Astrocyte (in vitro differentiated cells and primary cell): ENCODE data around the gene SLC37A1. TPM values are rescaled to one million over a fixed set of nuclear protein-coding genes. Genes with fewer than 3 reads are reported as not detected.

Experiments used
- DNase-seq: peaks from one replicate; pipeline ENCODE4 v3.0.0-alpha.2; 2010; ENCODE audit warnings: low read depth
- FAIRE-seq: peaks from 2 replicates; lab custom pipeline; 2011; peaks lifted over from hg19 to GRCh38; lab: Jason Lieb, UNC
- H2AFZ ChIP-seq: 2 replicates; pipeline ENCODE4 v1.6.0; 2012; ENCODE audit warnings: low read depth, low read length, inconsistent platforms
- H3K27ac ChIP-seq: 2 replicates; pipeline ENCODE4 v1.5.1; 2011; ENCODE audit warnings: low read depth, low read length, inconsistent platforms
- H3K27me3 ChIP-seq: 2 replicates; pipeline ENCODE4 v1.6.0; 2011; ENCODE audit warnings: low read length, inconsistent platforms; ENCODE audit not compliant: insufficient read depth
- H3K36me3 ChIP-seq: 2 replicates; pipeline ENCODE4 v1.5.1; 2011; ENCODE audit warnings: low read length, inconsistent platforms; ENCODE audit not compliant: insufficient read depth
- H3K4me1 ChIP-seq: 2 replicates; pipeline ENCODE4 v1.5.1; 2011; ENCODE audit warnings: low read length, inconsistent platforms; ENCODE audit not compliant: insufficient read depth
- H3K4me2 ChIP-seq: 2 replicates; pipeline ENCODE4 v1.6.0; 2012; ENCODE audit warnings: low read length, inconsistent platforms
- H3K4me3 ChIP-seq: 2 replicates; pipeline ENCODE4 v1.5.1; 2011; ENCODE audit warnings: low read depth, mild to moderate bottlenecking, low read length, inconsistent platforms; ENCODE audit not compliant: insufficient read depth
- H3K79me2 ChIP-seq: 2 replicates; pipeline ENCODE4 v1.6.0; 2012; ENCODE audit warnings: mild to moderate bottlenecking, low read length, inconsistent platforms; ENCODE audit not compliant: insufficient read depth
- H3K9ac ChIP-seq: 2 replicates; pipeline ENCODE4 v1.6.0; 2012; ENCODE audit warnings: mild to moderate bottlenecking, low read length, inconsistent platforms
- H3K9me3 ChIP-seq: 2 replicates; pipeline ENCODE4 v1.5.1; 2012; ENCODE audit warnings: low read depth, mild to moderate bottlenecking, low read length, inconsistent platforms; ENCODE audit not compliant: insufficient read depth
- H4K20me1 ChIP-seq: 2 replicates; pipeline ENCODE4 v1.6.0; 2012; ENCODE audit warnings: low read length, inconsistent platforms; ENCODE audit not compliant: insufficient read depth
- H3K27ac Mint-ChIP-seq: one replicate; pipeline ENCODE4 v1.8.0; 2021; ENCODE audit warnings: mild to moderate bottlenecking, mixed read lengths; ENCODE audit not compliant: unreplicated experiment
- H3K27me3 Mint-ChIP-seq: one replicate; pipeline ENCODE4 v1.8.0; 2021; ENCODE audit warnings: low read depth, mixed read lengths; ENCODE audit not compliant: unreplicated experiment
- H3K36me3 Mint-ChIP-seq: one replicate; pipeline ENCODE4 v1.8.0; 2021; ENCODE audit warnings: low read depth, mixed read lengths; ENCODE audit not compliant: unreplicated experiment
- H3K4me1 Mint-ChIP-seq: one replicate; pipeline ENCODE4 v1.8.0; 2021; ENCODE audit warnings: low read depth, mixed read lengths; ENCODE audit not compliant: unreplicated experiment
- H3K4me3 Mint-ChIP-seq: one replicate; pipeline ENCODE4 v1.8.0; 2021; ENCODE audit warnings: mild to moderate bottlenecking, moderate library complexity, mixed read lengths; ENCODE audit not compliant: unreplicated experiment
- H3K9me3 Mint-ChIP-seq: one replicate; pipeline ENCODE4 v1.8.0; 2021; ENCODE audit warnings: mild to moderate bottlenecking, mixed read lengths; ENCODE audit not compliant: unreplicated experiment
- CTCF ChIP-seq: IDR thresholded peaks from 2 replicates; pipeline ENCODE4 v1.5.1; 2011; ENCODE audit warnings: low read depth, mild to moderate bottlenecking, inconsistent platforms, low read length, moderate library complexity; ENCODE audit not compliant: insufficient read depth
- EZH2 ChIP-seq: IDR thresholded peaks from 2 replicates; pipeline ENCODE4 v1.6.1; 2012; ENCODE audit warnings: mild to moderate bottlenecking, low read length, inconsistent platforms; ENCODE audit not compliant: insufficient read depth
- total RNA-seq: library from RNA; stranded (reverse); gene quantifications from 2 replicates; pipeline ENCODE4 v1.2.1, GENCODE V29; 2021

Gene SLC37A1
- total RNA-seq, 1 donor from 2014 or later: 6.9 TPM

GRCh38 chr21:42558846-42559245 lies 45.2 kb downstream of the SLC37A1 start:
- no peak overlapping the region for H2AFZ ChIP-seq
- H3K27me3 ChIP-seq: no peaks in the 10 kb centered on the region
- H3K9ac ChIP-seq: no peak overlapping the region
- no peak overlapping the region for H3K4me2 ChIP-seq
- no peaks in the 10 kb centered on the region for H3K4me1 ChIP-seq
- H3K36me3 ChIP-seq: no peaks in the 10 kb centered on the region
- H3K27ac Mint-ChIP-seq: no peak overlapping the region
- H3K79me2 ChIP-seq: no peaks in the 10 kb centered on the region
- no peak overlapping the region for H3K4me3 ChIP-seq
- FAIRE-seq (no peak), DNase-seq (no peak)
- H3K4me3 Mint-ChIP-seq: no peak overlapping the region
- peaks cover 15% of the 10 kb centered on the region for H3K27me3 Mint-ChIP-seq
- no peak overlapping the region for H3K27ac ChIP-seq
- no peaks in the 10 kb centered on the region for H4K20me1 ChIP-seq
- H3K9me3 Mint-ChIP-seq: no peaks in the 10 kb centered on the region
- no peaks in the 10 kb centered on the region for H3K9me3 ChIP-seq
- peaks cover 9% of the 10 kb centered on the region for H3K36me3 Mint-ChIP-seq
- TF ChIP-seq EZH2 (no peak), CTCF (no peak)
- no peaks in the 10 kb centered on the region for H3K4me1 Mint-ChIP-seq

GRCh38 chr21:42559326-42559725 lies 45.7 kb downstream of the SLC37A1 start:
- no peak for FAIRE-seq
- Histone ChIP-seq H3K27ac (no peak overlapping the region), H3K4me3 (no peak overlapping the region), H3K4me1 (no peaks in the 10 kb centered on the region), H3K9me3 (no peaks in the 10 kb centered on the region), H2AFZ (no peak overlapping the region), H3K27me3 (no peaks in the 10 kb centered on the region), H4K20me1 (no peaks in the 10 kb centered on the region), H3K79me2 (no peaks in the 10 kb centered on the region), H3K4me2 (no peak overlapping the region), H3K36me3 (no peaks in the 10 kb centered on the region), H3K9ac (no peak overlapping the region)
- H3K4me3 Mint-ChIP-seq: no peak overlapping the region
- peaks cover 10% of the 10 kb centered on the region for H3K36me3 Mint-ChIP-seq
- H3K9me3 Mint-ChIP-seq: no peaks in the 10 kb centered on the region
- no peak for DNase-seq
- H3K4me1 Mint-ChIP-seq: no peaks in the 10 kb centered on the region
- TF ChIP-seq EZH2 (no peak), CTCF (no peak)
- H3K27ac Mint-ChIP-seq: no peak overlapping the region
- H3K27me3 Mint-ChIP-seq: peaks cover 19% of the 10 kb centered on the region

GRCh38 chr21:42560517-42561179 lies 47.0 kb downstream of the SLC37A1 start:
- Histone ChIP-seq H3K79me2 (no peaks in the 10 kb centered on the region), H3K27ac (no peak overlapping the region), H3K4me3 (no peak overlapping the region), H3K4me2 (no peak overlapping the region), H3K4me1 (no peaks in the 10 kb centered on the region), H4K20me1 (no peaks in the 10 kb centered on the region), H3K27me3 (no peaks in the 10 kb centered on the region), H3K9me3 (no peaks in the 10 kb centered on the region), H3K9ac (no peak overlapping the region), H3K36me3 (no peaks in the 10 kb centered on the region), H2AFZ (no peak overlapping the region)
- peaks cover 10% of the 10 kb centered on the region for H3K36me3 Mint-ChIP-seq
- TF ChIP-seq CTCF (no peak), EZH2 (no peak)
- H3K4me3 Mint-ChIP-seq: no peak overlapping the region
- FAIRE-seq: no peak
- no peaks in the 10 kb centered on the region for H3K9me3 Mint-ChIP-seq
- no peak for DNase-seq
- H3K27me3 Mint-ChIP-seq: peaks cover 24% of the 10 kb centered on the region
- no peaks in the 10 kb centered on the region for H3K4me1 Mint-ChIP-seq
- H3K27ac Mint-ChIP-seq: no peak overlapping the region
